Prostate gland (tissue), 2 donors: ENCODE measurements around the gene ITPR1. TPM values are rescaled to one million over a fixed set of nuclear protein-coding genes. Genes with fewer than 3 reads are reported as not detected.
"Not testable (repeated sequence)": the region's sequence is repeated elsewhere in the genome, so short reads cannot be mapped to it uniquely, and the experiment has no call there.

Experiments used
- DNase-seq: peaks from one replicate; pipeline ENCODE4 v3.0.0-alpha.2; 2019; ENCODE audit warnings: low spot score
- H3K27ac ChIP-seq, 2 donors: fragments of 200-600 bp; sonication (generic); 2 replicates each; pipeline ENCODE4 v1.5.1; 2017 to 2019
- H3K27me3 ChIP-seq: fragments of 200-600 bp; sonication (generic); replicated peaks from 2 replicates; pipeline ENCODE4 v1.5.1; 2019; ENCODE audit not compliant: insufficient read depth
- H3K36me3 ChIP-seq, 2 donors: fragments of 200-600 bp; sonication (generic); 1 replicate in 1 of 2; 2 replicates in 1 of 2; pipeline versions ENCODE4 v1.5.1 to v1.8.1; 2017 to 2019
- H3K4me1 ChIP-seq: fragments of 200-600 bp; sonication (generic); replicated peaks from 2 replicates; pipeline ENCODE4 v1.5.1; 2019
- H3K4me3 ChIP-seq, 2 donors: fragments of 200-600 bp; sonication (generic); 2 replicates each; pipeline ENCODE4 v1.5.1; 2017 to 2019
- H3K9me3 ChIP-seq: fragments of 200-600 bp; sonication (generic); 2 replicates; pipeline ENCODE4 v1.5.1; 2017
- POLR2A ChIP-seq: fragments of 450-650 bp; IDR thresholded peaks from one replicate; pipeline ENCODE4 v1.6.1; 2016; ENCODE audit warnings: antibody characterized with exemption, mild to moderate bottlenecking
- POLR2AphosphoS5 ChIP-seq: sonication (generic); formaldehyde crosslinking; IDR thresholded peaks from one replicate; pipeline ENCODE4 v1.6.1; 2017; ENCODE audit warnings: antibody characterized with exemption
- WGBS: methylation state at CpG from one replicate; pipeline ENCODE4 v1.1.5; 2018; 5-methylcytosine and 5-hydroxymethylcytosine counted together
- intact Hi-C: fragments of 100-400 bp; cut with DNase I; formaldehyde crosslinking; loops from one replicate; pipeline ENCODE4 v1.14.2; 2022
- total RNA-seq, 2 donors: library from RNA; depleted of rRNA; stranded (reverse); fragments of >200 nt; gene quantifications; one replicate each; pipeline ENCODE4 v1.1.0, GENCODE V29; 2016
- TF ChIP-seq, protein P1 (sequence below), 4 experiments: fragments of 200-600 bp in 2 of 4; fragments of 450-650 bp in 2 of 4; sonication (generic) in 2 of 4; IDR thresholded peaks; 1 replicate in 3 of 4; 2 replicates in 1 of 4; pipeline ENCODE4 v1.5.1; 2016 to 2019; ENCODE audit warnings: antibody characterized with exemption in 4 of 4, mild to moderate bottlenecking in 2 of 4, moderate library complexity in 2 of 4

Gene ITPR1
- total RNA-seq, 2 donors from 2014 or later: 80.0 to 126 TPM

DNA sequence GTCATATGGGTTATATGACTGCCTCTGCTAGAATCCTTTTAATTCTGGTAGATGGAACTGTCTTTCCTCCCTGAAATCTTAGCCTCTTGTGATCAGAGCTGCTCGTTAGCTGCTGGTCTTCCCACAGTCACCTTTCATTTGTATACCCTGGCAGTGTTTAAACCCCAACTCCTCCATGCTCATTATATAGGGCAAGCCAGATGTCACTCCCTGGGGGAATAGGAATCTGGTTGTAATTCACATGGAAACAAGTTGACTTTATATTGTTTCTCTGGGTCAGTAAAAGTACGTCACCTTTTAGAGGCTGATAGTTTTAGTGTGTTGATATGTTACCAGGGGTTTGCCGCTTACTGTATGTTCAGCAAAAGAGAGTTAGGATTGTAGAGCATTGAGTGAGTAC, 103.5 kb downstream of the ITPR1 start:
- intact Hi-C loops: no loop called here
- Histone ChIP-seq H3K36me3 (no peaks in the 10 kb centered on the region), H3K27ac (no peak overlapping the region), H3K9me3 (no peaks in the 10 kb centered on the region), H3K4me1 (no peaks in the 10 kb centered on the region), H3K4me3 (no peak overlapping the region), H3K27me3 (no peaks in the 10 kb centered on the region)
- TF ChIP-seq POLR2A: no peak
- TF ChIP-seq, protein P1, sequence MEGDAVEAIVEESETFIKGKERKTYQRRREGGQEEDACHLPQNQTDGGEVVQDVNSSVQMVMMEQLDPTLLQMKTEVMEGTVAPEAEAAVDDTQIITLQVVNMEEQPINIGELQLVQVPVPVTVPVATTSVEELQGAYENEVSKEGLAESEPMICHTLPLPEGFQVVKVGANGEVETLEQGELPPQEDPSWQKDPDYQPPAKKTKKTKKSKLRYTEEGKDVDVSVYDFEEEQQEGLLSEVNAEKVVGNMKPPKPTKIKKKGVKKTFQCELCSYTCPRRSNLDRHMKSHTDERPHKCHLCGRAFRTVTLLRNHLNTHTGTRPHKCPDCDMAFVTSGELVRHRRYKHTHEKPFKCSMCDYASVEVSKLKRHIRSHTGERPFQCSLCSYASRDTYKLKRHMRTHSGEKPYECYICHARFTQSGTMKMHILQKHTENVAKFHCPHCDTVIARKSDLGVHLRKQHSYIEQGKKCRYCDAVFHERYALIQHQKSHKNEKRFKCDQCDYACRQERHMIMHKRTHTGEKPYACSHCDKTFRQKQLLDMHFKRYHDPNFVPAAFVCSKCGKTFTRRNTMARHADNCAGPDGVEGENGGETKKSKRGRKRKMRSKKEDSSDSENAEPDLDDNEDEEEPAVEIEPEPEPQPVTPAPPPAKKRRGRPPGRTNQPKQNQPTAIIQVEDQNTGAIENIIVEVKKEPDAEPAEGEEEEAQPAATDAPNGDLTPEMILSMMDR (IDR thresholded peaks at IDR 0.05): no peak
- TF ChIP-seq POLR2AphosphoS5: no peak
- no peak for DNase-seq
- 73% methylated on average over 3 of the region's 3 CpGs for WGBS

DNA sequence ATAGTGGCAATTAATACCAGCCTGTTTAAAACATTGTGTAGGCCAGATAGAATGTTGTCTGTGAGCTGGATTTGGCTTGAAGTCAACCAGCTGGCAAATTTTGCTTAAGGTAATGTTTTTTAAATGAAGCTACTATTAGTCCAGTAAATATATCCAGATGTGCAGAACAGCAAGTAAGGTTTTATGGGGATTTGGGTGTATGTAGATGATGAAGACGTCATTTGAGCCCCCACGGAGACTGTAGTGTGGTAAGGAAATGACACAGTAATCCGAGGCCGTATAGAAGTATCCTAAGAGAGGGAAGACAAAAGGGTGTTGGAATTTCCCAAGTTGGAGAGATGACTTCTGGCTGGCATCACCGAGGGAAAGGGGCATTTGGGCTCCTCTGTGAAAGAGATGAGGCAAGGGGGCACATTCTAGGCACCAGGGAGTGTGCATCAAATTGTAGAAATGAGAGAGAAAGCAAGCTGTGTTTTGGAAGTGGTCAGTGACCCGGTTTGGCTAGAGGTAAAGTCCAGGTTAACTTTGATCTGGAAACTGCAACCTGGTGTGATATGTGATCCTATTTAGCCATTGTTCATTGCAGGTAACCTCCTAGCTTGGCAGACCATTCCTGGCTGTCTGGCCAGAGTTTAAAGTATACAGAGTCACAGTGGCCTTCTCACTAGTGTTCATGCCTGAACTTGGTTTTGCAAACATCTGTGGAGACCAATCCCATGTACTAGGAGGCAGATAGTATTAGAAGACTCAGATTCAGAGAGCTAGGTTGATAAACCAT, 104.2 kb downstream of the ITPR1 start:
- Histone ChIP-seq H3K4me1 (no peaks in the 10 kb centered on the region), H3K4me3 (no peak overlapping the region), H3K36me3 (no peaks in the 10 kb centered on the region), H3K27ac (no peak overlapping the region), H3K9me3 (no peaks in the 10 kb centered on the region), H3K27me3 (no peaks in the 10 kb centered on the region)
- TF ChIP-seq, protein P1 (IDR thresholded peaks at IDR 0.05): no peak
- TF ChIP-seq POLR2A (no peak), POLR2AphosphoS5 (no peak)
- no peak for DNase-seq
- 35% methylated on average over 6 of the region's 6 CpGs for WGBS
- intact Hi-C loops: no loop called here

DNA sequence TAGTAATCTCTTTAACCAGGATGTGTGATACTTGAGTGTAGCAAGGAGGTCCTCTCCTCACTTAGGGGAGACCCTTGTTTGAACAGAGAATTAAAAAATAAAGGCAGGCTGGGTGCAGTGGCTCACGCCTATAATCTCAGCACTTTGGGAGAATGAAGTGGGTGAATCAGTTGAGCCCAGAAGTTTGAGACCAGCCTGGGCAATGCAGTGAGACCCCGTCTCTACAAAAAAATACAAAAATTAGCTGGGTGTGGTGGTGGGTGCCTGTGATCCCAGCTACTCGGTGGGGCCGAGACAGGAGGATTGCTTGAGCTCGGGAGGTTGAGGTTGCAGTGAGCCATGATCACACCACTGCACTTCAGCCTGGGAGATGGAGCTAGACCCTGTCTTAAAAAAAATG, 105.1 kb downstream of the ITPR1 start:
- H3K36me3 ChIP-seq, DNase-seq, H3K4me1 ChIP-seq, intact Hi-C loops, H3K27ac ChIP-seq, H3K27me3 ChIP-seq, H3K9me3 ChIP-seq, H3K4me3 ChIP-seq: not testable (repeated sequence)
- WGBS: 94% methylated on average over 5 of the region's 5 CpGs

DNA sequence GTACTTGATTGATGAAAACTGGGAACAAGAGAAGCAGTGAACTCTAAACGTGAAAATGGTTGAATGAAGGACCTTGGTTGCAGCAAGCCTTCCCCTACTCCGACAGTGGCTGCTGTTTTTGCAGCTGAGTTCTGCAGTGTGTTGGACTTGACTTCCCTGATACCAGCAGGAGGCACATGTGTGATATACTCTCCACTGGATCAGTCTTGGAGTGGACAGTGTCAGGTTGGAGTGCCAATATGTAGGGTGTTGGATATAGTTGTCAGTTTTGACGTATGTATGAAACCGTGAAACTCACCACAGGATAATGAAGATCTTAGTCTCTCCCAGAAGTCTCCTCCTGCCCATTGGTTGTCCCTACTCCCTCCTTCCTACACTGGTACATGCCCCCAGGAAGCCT, 106.5 kb downstream of the ITPR1 start:
- Histone ChIP-seq H3K4me3 (no peak overlapping the region), H3K27me3 (no peaks in the 10 kb centered on the region), H3K27ac (no peak overlapping the region), H3K9me3 (no peaks in the 10 kb centered on the region), H3K4me1 (no peaks in the 10 kb centered on the region), H3K36me3 (no peaks in the 10 kb centered on the region)
- 82% methylated on average over 4 of the region's 4 CpGs for whole genome bisulfite sequencing
- TF ChIP-seq POLR2A (no peak), POLR2AphosphoS5 (no peak)
- TF ChIP-seq, protein P1 (IDR thresholded peaks at IDR 0.05): no peak
- no peak for DNase-seq
- intact Hi-C loops: no loop called here

DNA sequence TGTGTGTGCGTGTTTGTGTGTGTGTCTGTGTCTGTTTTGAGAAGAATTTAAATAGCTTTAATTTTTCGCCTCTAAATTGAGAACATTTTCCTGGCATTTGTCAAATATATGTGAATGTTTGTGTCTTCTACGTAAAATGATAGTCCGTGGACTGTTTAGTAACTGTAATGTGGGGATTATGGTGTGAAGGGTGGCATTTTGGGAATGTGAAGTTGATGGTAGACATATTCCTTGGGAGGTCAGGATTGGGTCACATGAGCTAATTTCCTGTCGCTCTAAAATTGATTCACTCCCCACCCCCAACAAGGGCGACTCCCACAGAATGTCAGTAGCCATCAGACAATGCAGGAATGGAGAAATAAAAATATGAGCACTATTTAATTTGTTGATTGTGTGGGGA, 107.3 kb downstream of the ITPR1 start:
- H3K9me3 ChIP-seq: no peaks in the 10 kb centered on the region
- WGBS: 81% methylated on average over 6 of the region's 6 CpGs
- TF ChIP-seq POLR2AphosphoS5: no peak
- TF ChIP-seq POLR2A: no peak
- TF ChIP-seq, protein P1 (IDR thresholded peaks at IDR 0.05): no peak

More for the DNA sequence above, 107.3 kb downstream of the ITPR1 start:
- Histone ChIP-seq H3K27me3 (no peaks in the 10 kb centered on the region), H3K4me1 (no peaks in the 10 kb centered on the region), H3K4me3 (no peak overlapping the region), H3K27ac (no peak overlapping the region), H3K36me3 (no peaks in the 10 kb centered on the region)
- no peak for DNase-seq
- intact Hi-C loops: no loop called here
